Pancreas (tissue), 10 donors: ENCODE results near the gene MUC22. TPM values are rescaled to one million over a fixed set of nuclear protein-coding genes. Genes with fewer than 3 reads are reported as not detected.

Experiments used
- ATAC-seq, 4 donors: fragments of 200-7000 bp; cut with Tn5 transposase; one replicate each; pipeline versions ENCODE4 v1.8.0 to v1.9.1; 2020; ENCODE audit warnings: mild to moderate bottlenecking in 4 of 4, moderate library complexity in 4 of 4
- DNase-seq, 6 donors: peaks; one replicate each; pipeline ENCODE4 v3.0.0-alpha.2; 2020
- FAIRE-seq: peaks from 2 replicates; lab custom pipeline; 2012; peaks lifted over from hg19 to GRCh38; lab: Jason Lieb, UNC
- H3K27ac ChIP-seq, 4 donors: fragments of 200-600 bp; sonication (generic); 1 replicate in 3 of 4; 2 replicates in 1 of 4; pipeline versions ENCODE4 v1.5.0 to v1.8.0; 2020
- H3K27me3 ChIP-seq, 4 donors: fragments of 200-600 bp; one replicate each; pipeline ENCODE4 v1.8.0; 2021
- H3K36me3 ChIP-seq, 3 donors: fragments of 200-600 bp; sonication (generic) in 1 of 3; one replicate each; pipeline versions ENCODE4 v1.5.0 to v1.8.0; 2020 to 2021
- H3K4me1 ChIP-seq, 3 donors: fragments of 200-600 bp; one replicate each; pipeline ENCODE4 v1.8.0; 2021
- H3K4me3 ChIP-seq, 4 donors: fragments of 200-600 bp; sonication (generic) in 2 of 4; one replicate each; pipeline versions ENCODE4 v1.5.0 to v1.8.0; 2020 to 2021
- H3K9me3 ChIP-seq, 4 donors: fragments of 200-600 bp; one replicate each; pipeline ENCODE4 v1.8.0; 2021
- WGBS, 2 donors: extraction: QIAGEN DNeasy Blood & Tissue Kit; methylation state at CpG; one replicate each; pipeline ENCODE4 v1.1.7; 2013; 5-methylcytosine and 5-hydroxymethylcytosine counted together
- intact Hi-C, 3 donors: fragments of 100-400 bp; cut with DNase I; formaldehyde crosslinking; loops; one replicate each; pipeline versions ENCODE4 v1.11.1 to v1.14.2; 2022
- polyA plus RNA-seq, 2 donors: library from polyadenylated mRNA; stranded (reverse); fragments of 200-250 nt; gene quantifications; one replicate each; pipeline ENCODE4 v1.2.3, GENCODE V29; 2013
- total RNA-seq, 6 donors: library from RNA; stranded (reverse); fragmentation: NEBNext Ultra II Directional in 4 of 6; extraction: Animal tissue kit (Norgen Biotek cat#: 25700) in 4 of 6; gene quantifications; one replicate each; pipeline versions ENCODE4 v1.2.1 to v1.2.4, GENCODE V29; 2021 to 2023
- TF ChIP-seq, protein P1 (sequence below), 4 donors: fragments of 200-600 bp; sonication (generic) in 3 of 4; IDR thresholded peaks; one replicate each; pipeline versions ENCODE4 v1.5.0 to v1.8.0; 2021; ENCODE audit warnings: antibody characterized with exemption in 4 of 4
- donor health status: healthy with polysubstance abuse.
- donor health status: DM: no; HTN: no; CAD: no; lungs with moderate emphysema.
- donor health status: DM: no; HTN: no; CAD: no.
- donor health status: control.
- donor health status: control.
- donor health status: Bipolar disorder and iron deficiency.
- donor health status: DM: yes; HTN: yes; CAD: no.
- donor health status: DM: no; HTN: no; CAD: no.
- donor health status: DM: no; HTN: no; CAD: no.
- donor health status: DM: yes; HTN: yes; CAD: no.

MUC22 gene
- total and polyA plus RNA-seq, 8 donors, result 0.02 TPM; not detected in 7

- H3K27me3 ChIP-seq, result no peaks in the 10 kb centered on the region
- TF ChIP-seq, protein P1, sequence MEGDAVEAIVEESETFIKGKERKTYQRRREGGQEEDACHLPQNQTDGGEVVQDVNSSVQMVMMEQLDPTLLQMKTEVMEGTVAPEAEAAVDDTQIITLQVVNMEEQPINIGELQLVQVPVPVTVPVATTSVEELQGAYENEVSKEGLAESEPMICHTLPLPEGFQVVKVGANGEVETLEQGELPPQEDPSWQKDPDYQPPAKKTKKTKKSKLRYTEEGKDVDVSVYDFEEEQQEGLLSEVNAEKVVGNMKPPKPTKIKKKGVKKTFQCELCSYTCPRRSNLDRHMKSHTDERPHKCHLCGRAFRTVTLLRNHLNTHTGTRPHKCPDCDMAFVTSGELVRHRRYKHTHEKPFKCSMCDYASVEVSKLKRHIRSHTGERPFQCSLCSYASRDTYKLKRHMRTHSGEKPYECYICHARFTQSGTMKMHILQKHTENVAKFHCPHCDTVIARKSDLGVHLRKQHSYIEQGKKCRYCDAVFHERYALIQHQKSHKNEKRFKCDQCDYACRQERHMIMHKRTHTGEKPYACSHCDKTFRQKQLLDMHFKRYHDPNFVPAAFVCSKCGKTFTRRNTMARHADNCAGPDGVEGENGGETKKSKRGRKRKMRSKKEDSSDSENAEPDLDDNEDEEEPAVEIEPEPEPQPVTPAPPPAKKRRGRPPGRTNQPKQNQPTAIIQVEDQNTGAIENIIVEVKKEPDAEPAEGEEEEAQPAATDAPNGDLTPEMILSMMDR (IDR thresholded peaks at IDR 0.05), result no peak
- no peaks in the 10 kb centered on the region for H3K36me3 ChIP-seq
- H3K27ac ChIP-seq, result no peak overlapping the region
- DNase-seq (no peak), FAIRE-seq (no peak), ATAC-seq (no peak)
- H3K4me3 ChIP-seq, result no peak overlapping the region
- no peaks in the 10 kb centered on the region for H3K4me1 ChIP-seq
- no peaks in the 10 kb centered on the region for H3K9me3 ChIP-seq
- intact Hi-C loops, result no loop called here
- 86 to 90% methylated on average over 4 of the region's 4 CpGs for WGBS, 2 donors
Observed at GRCh38 chr6:30972816-30973215, 37.5 kb upstream of the MUC22 start.

- H3K4me1 ChIP-seq, result no peaks in the 10 kb centered on the region
- no peak overlapping the region for H3K4me3 ChIP-seq
- no peak for ATAC-seq
- TF ChIP-seq, protein P1 (IDR thresholded peaks at IDR 0.05), result no peak
- no peak for DNase-seq
- H3K27ac ChIP-seq, result no peak overlapping the region
- FAIRE-seq, result no peak
- WGBS, 2 donors, result 77 to 83% methylated on average over 4 of the region's 4 CpGs
- no peaks in the 10 kb centered on the region for H3K36me3 ChIP-seq
- intact Hi-C loops, result no loop called here
- no peaks in the 10 kb centered on the region for H3K27me3 ChIP-seq
- H3K9me3 ChIP-seq, result no peaks in the 10 kb centered on the region
Observed at GRCh38 chr6:30974490-30975252, 35.6 kb upstream of the MUC22 start.

DNA sequence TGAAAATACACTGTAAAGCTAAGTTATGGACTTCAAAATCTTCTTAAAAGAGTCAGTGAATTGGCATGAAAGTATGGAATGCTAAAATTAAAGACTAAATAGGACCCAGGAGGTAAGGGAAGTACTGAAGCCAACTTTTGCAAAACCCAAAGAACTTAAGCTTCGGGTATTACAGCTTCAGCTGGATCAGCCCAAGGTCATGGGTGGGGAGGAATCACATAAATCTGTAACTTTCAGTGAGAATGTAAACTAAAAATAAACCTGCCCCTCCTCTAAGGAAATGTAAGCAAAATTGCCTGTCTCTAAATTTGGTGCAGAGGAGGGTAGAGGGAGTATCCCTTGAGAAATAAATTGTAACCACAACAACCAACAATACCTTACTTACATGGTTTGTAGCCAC, 31.1 kb upstream of the MUC22 start:
- ATAC-seq, result no peak
- Histone ChIP-seq H3K4me1 (peaks cover 0 to 4% (median 0%) of the 10 kb centered on the region in 3 donors), H3K4me3 (no peak overlapping the region), H3K9me3 (no peaks in the 10 kb centered on the region), H3K27ac (no peak overlapping the region), H3K27me3 (no peaks in the 10 kb centered on the region), H3K36me3 (no peaks in the 10 kb centered on the region)
- WGBS, 2 donors, result 19 to 21% methylated on average over 1 of the region's 1 CpG
- FAIRE-seq, result no peak
- intact Hi-C loops, result no loop called here
- DNase-seq, result no peak
- TF ChIP-seq, protein P1 (IDR thresholded peaks at IDR 0.05), result no peak

GRCh38 chr6:30979690-30980089, 30.6 kb upstream of the MUC22 start:
- Histone ChIP-seq H3K4me1 (peaks cover 0 to 4% (median 0%) of the 10 kb centered on the region in 3 donors), H3K27me3 (no peaks in the 10 kb centered on the region), H3K9me3 (no peaks in the 10 kb centered on the region), H3K27ac (no peak overlapping the region), H3K36me3 (no peaks in the 10 kb centered on the region), H3K4me3 (no peak overlapping the region)
- TF ChIP-seq, protein P1 (IDR thresholded peaks at IDR 0.05), result no peak
- FAIRE-seq (no peak), ATAC-seq (no peak), DNase-seq (no peak)
- WGBS, 2 donors, result 36 to 44% methylated on average over 4 of the region's 4 CpGs
- intact Hi-C loops, result no loop called here
